Neutrophil (primary cell): ENCODE data around the gene GNAL.

Source experiments
- H3K27ac ChIP-seq: fragments of 200-600 bp; sonication (generic); 2 replicates; pipeline ENCODE4 v1.5.1; 2016; ENCODE audit warnings: mild to moderate bottlenecking, moderate library complexity
- H3K27me3 ChIP-seq: fragments of 200-600 bp; sonication (generic); 2 replicates; pipeline ENCODE4 v1.6.0; 2016; ENCODE audit warnings: mild to moderate bottlenecking
- H3K36me3 ChIP-seq: fragments of 200-600 bp; sonication (generic); 2 replicates; pipeline ENCODE4 v1.5.1; 2017
- H3K4me1 ChIP-seq, 2 experiments: fragments of 200-600 bp in 1 of 2; sonication (generic) in 1 of 2; 1 replicate in 1 of 2; 2 replicates in 1 of 2; pipeline versions ENCODE4 v1.5.1 to v1.6.1; 2013 to 2016; ENCODE audit warnings: low read depth in 1 of 2, low read length in 1 of 2, mild to moderate bottlenecking in 1 of 2, moderate library complexity in 1 of 2; ENCODE audit not compliant: control insufficient read depth in 1 of 2, insufficient read depth in 1 of 2
- H3K4me3 ChIP-seq, 2 experiments: fragments of 200-600 bp in 1 of 2; sonication (generic) in 1 of 2; 1 replicate in 1 of 2; 2 replicates in 1 of 2; pipeline ENCODE4 v1.5.1; 2013 to 2016; ENCODE audit warnings: low read depth in 1 of 2, low read length in 1 of 2, mild to moderate bottlenecking in 1 of 2, moderate library complexity in 1 of 2
- H3K9me3 ChIP-seq: fragments of 200-600 bp; sonication (generic); 2 replicates; pipeline ENCODE4 v1.5.1; 2016
- TF ChIP-seq, protein P1 (sequence below): fragments of 200-600 bp; sonication (generic); IDR thresholded peaks from 2 replicates; pipeline ENCODE4 v1.5.1; 2016; ENCODE audit warnings: antibody characterized with exemption

Gene GNAL

DNA sequence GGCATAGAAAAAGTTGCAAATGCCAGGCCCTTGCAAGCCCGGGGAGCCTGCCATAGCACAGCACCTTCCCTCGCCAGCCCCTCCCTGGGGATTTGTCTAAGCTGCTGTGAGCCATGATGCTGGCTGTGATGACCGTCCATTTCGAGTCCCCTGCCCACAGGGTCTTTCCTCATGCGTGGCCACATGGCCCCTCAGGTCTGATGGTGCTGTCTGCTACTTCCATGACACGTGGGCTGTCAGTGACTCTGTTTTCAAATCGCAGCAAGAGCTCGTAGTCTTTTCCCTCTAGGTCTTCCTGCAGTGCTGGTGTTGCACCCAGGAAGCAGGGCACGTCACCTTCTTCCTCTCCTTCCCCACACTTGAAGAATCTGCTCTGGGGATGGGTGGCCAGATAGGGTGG is 15.5 kb upstream of the GNAL start:
- no peaks in the 10 kb centered on the region for H3K4me1 ChIP-seq
- H3K36me3 ChIP-seq, result no peaks in the 10 kb centered on the region
- no peak overlapping the region for H3K4me3 ChIP-seq
- H3K9me3 ChIP-seq, result no peaks in the 10 kb centered on the region
- TF ChIP-seq, protein P1, sequence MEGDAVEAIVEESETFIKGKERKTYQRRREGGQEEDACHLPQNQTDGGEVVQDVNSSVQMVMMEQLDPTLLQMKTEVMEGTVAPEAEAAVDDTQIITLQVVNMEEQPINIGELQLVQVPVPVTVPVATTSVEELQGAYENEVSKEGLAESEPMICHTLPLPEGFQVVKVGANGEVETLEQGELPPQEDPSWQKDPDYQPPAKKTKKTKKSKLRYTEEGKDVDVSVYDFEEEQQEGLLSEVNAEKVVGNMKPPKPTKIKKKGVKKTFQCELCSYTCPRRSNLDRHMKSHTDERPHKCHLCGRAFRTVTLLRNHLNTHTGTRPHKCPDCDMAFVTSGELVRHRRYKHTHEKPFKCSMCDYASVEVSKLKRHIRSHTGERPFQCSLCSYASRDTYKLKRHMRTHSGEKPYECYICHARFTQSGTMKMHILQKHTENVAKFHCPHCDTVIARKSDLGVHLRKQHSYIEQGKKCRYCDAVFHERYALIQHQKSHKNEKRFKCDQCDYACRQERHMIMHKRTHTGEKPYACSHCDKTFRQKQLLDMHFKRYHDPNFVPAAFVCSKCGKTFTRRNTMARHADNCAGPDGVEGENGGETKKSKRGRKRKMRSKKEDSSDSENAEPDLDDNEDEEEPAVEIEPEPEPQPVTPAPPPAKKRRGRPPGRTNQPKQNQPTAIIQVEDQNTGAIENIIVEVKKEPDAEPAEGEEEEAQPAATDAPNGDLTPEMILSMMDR, result no peak
- H3K27me3 ChIP-seq, result peaks cover 43% of the 10 kb centered on the region
- no peak overlapping the region for H3K27ac ChIP-seq

DNA sequence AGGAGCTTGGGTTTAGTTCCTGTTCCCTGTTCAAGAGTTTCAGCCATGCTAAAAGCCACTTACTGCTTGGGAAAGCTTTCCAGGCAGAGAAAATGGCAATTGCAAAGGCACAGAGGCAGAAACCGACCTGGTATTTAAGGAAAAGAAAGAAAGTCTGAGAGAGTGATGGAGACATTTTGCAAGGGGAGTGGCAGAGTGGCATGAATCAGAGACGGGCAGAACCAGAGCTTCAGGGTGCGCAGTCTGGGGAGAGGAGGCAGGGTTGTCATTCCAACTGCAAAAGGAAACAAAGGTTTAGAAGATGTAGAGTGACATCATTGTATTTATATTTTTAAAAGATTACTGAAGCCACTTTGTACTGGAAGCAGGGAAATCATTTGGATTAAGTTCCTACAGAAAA is 14.9 kb upstream of the GNAL start:
- TF ChIP-seq, protein P1, result no peak
- Histone ChIP-seq H3K36me3 (no peaks in the 10 kb centered on the region), H3K9me3 (no peaks in the 10 kb centered on the region), H3K4me1 (no peaks in the 10 kb centered on the region), H3K27me3 (peaks cover 49% of the 10 kb centered on the region), H3K27ac (no peak overlapping the region), H3K4me3 (no peak overlapping the region)

DNA sequence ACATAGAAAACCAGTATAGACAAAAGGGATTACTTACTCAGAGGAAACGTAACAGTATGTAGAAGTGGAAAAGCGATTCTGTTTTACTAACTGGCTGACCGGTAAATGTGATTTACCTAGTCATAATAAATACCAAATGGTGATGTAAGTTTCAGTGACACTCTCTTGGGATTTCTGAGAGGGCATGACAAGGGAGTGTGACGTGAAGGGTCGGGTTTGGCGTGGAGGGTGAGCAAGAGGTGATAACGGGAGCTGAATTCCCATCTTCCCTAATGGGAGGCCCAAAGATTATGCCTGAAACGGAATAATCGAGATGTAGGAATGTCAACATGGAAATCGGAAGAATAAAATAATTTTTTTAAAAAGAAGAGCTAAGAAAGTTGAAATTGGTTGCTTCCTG is 12.7 kb upstream of the GNAL start:
- TF ChIP-seq, protein P1, result no peak
- H3K4me3 ChIP-seq, result no peak overlapping the region
- no peaks in the 10 kb centered on the region for H3K4me1 ChIP-seq

DNA sequence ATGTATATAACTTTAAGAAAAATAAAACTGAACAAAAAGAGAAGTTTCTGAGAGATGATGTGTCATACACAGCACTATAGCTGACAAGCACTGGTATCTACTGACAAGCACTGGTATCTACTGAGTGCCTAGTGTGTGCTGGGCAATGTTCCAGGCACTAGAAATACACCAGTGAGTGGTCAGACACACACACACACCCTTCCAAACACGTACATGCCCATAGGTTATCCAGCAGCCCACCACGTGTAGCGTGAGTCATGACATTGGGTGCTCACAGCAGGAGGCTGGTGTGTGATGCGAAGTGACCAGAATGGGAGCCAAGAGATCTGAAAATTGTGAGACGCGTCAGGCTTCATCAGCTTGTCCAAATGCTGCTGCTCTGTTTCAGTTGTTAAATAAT is 12.2 kb upstream of the GNAL start:
- Histone ChIP-seq H3K9me3 (no peaks in the 10 kb centered on the region), H3K4me1 (no peaks in the 10 kb centered on the region), H3K27ac (no peak overlapping the region), H3K27me3 (peaks cover 76% of the 10 kb centered on the region), H3K36me3 (no peaks in the 10 kb centered on the region), H3K4me3 (no peak overlapping the region)
- TF ChIP-seq, protein P1, result no peak

More for the DNA sequence above, 12.7 kb upstream of the GNAL start:
- H3K36me3 ChIP-seq, result no peaks in the 10 kb centered on the region
- H3K27ac ChIP-seq, result no peak overlapping the region
- peaks cover 71% of the 10 kb centered on the region for H3K27me3 ChIP-seq
- no peaks in the 10 kb centered on the region for H3K9me3 ChIP-seq

DNA sequence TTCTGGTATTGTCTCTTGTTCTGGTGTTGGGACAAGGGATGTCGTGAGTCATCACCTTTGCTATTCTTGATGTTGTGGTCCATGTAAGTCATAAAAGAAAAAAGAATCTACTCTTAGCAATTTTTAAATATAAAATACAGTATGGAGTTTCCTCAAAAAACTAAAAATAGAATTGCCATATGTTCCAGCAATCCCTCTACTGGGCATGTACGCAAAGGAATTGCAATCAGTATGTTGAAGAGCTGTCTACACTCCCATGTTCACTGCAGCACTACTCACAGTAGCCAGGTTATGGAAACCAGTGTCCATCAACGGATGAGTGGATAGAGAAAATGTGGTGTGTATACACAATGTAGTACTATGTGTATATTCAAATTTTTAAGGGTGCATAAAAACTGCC is 10.9 kb upstream of the GNAL start:
- no peak overlapping the region for H3K4me3 ChIP-seq
- H3K27me3 ChIP-seq, result peaks cover 88% of the 10 kb centered on the region
- H3K9me3 ChIP-seq, result no peaks in the 10 kb centered on the region
- H3K4me1 ChIP-seq, result no peaks in the 10 kb centered on the region
- no peak overlapping the region for H3K27ac ChIP-seq
- TF ChIP-seq, protein P1, result no peak
- no peaks in the 10 kb centered on the region for H3K36me3 ChIP-seq
